Right lobe of liver (tissue), 6 donors: ENCODE data around the gene TMEM51. TPM values are rescaled to one million over a fixed set of nuclear protein-coding genes. Genes with fewer than 3 reads are reported as not detected.

Experiments used
- ATAC-seq, 4 donors: fragments of 200-7000 bp; cut with Tn5 transposase; one replicate each; pipeline ENCODE4 v1.9.1; 2020; ENCODE audit warnings: mild to moderate bottlenecking in 4 of 4, moderate library complexity in 4 of 4
- DNase-seq, 3 donors: peaks; one replicate each; pipeline ENCODE4 v3.0.0-alpha.2; 2020
- H3K27ac ChIP-seq, 3 donors: fragments of 200-600 bp; one replicate each; pipeline ENCODE4 v1.8.0; 2022
- H3K27me3 ChIP-seq, 2 donors: fragments of 200-600 bp; one replicate each; pipeline ENCODE4 v1.8.0; 2022
- H3K36me3 ChIP-seq, 4 donors: fragments of 200-600 bp; sonication (generic) in 1 of 4; one replicate each; pipeline versions ENCODE4 v1.5.1 to v1.8.0; 2017 to 2022; ENCODE audit warnings: control low read depth in 1 of 4
- H3K4me1 ChIP-seq, 4 donors: fragments of 200-600 bp; sonication (generic) in 1 of 4; one replicate each; pipeline versions ENCODE4 v1.5.1 to v1.8.0; 2017 to 2022; ENCODE audit warnings: control low read depth in 1 of 4
- H3K4me3 ChIP-seq, 3 donors: fragments of 200-600 bp; one replicate each; pipeline ENCODE4 v1.8.0; 2022
- H3K9me3 ChIP-seq, 4 donors: fragments of 200-600 bp; sonication (generic) in 1 of 4; one replicate each; pipeline versions ENCODE4 v1.5.1 to v1.8.0; 2017 to 2022; ENCODE audit warnings: control low read depth in 1 of 4
- CTCF ChIP-seq, 4 donors: fragments of 200-600 bp in 3 of 4; fragments of 450-650 bp in 1 of 4; IDR thresholded peaks; one replicate each; pipeline versions ENCODE4 v1.5.1 to v1.8.0; 2016 to 2022; ENCODE audit warnings: antibody characterized with exemption in 4 of 4, mild to moderate bottlenecking in 2 of 4
- POLR2A ChIP-seq: fragments of 450-650 bp; IDR thresholded peaks from one replicate; pipeline ENCODE4 v1.6.1; 2017; ENCODE audit warnings: antibody characterized with exemption, mild to moderate bottlenecking
- WGBS: methylation state at CpG from one replicate; pipeline ENCODE4 v1.1.6; 2018; ENCODE audit warnings: low coverage, low lambda C conversion rate; ENCODE audit not compliant: insufficient coverage; ENCODE audit errors: missing lambda C conversion rate; 5-methylcytosine and 5-hydroxymethylcytosine counted together
- intact Hi-C, 2 donors: fragments of 100-400 bp; cut with DNase I; formaldehyde crosslinking; loops; one replicate each; pipeline versions ENCODE4 v1.11.2 to v1.14.1; 2022
- total RNA-seq, 6 experiments: library from RNA; depleted of rRNA in 2 of 6; stranded (reverse); fragments of >200 nt in 2 of 6; fragmentation: NEBNext Ultra II Directional in 3 of 6; extraction: Animal tissue kit (Norgen Biotek cat#: 25700) in 3 of 6; gene quantifications; one replicate each; pipeline versions ENCODE4 v1.1.0 to v1.2.4, GENCODE V29; 2016 to 2023
- donor health status: DM: no; HTN: yes; CAD: no.
- donor health status: DM: no; HTN: no; CAD: no.
- donor health status: DM: no; HTN: no; CAD: no.
- donor health status: DM: no; HTN: yes; CAD: no.
- donor health status: DM: no; HTN: yes; CAD: no.

The TMEM51 gene
- total RNA-seq, 6 experiments from 2014 or later, result 1.3 to 5.4 (median 1.9) TPM

GRCh38 chr1:15192916-15193550, 39.5 kb downstream of the TMEM51 start:
- Histone ChIP-seq H3K4me1 (peaks cover 0 to 2% (median 0%) of the 10 kb centered on the region in 4 donors), H3K4me3 (no peak overlapping the region), H3K9me3 (no peaks in the 10 kb centered on the region), H3K36me3 (no peaks in the 10 kb centered on the region), H3K27me3 (peaks cover 0 to 5% of the 10 kb centered on the region in 2 donors), H3K27ac (no peak overlapping the region)
- TF ChIP-seq CTCF (IDR thresholded peaks at IDR 0.05) (no peak), POLR2A (no peak)
- intact Hi-C loops, result no loop called here
- ATAC-seq, result no peak
- no peak for DNase-seq
- WGBS, result 45% methylated on average over 1 of the region's 12 CpGs

- H3K36me3 ChIP-seq, result no peaks in the 10 kb centered on the region
- intact Hi-C loops, result no loop called here
- H3K27me3 ChIP-seq, result peaks cover 0 to 5% of the 10 kb centered on the region in 2 donors
- peaks cover 0 to 6% (median 1%) of the 10 kb centered on the region in 4 donors for H3K4me1 ChIP-seq
- TF ChIP-seq POLR2A (no peak), CTCF (IDR thresholded peaks at IDR 0.05) (no peak)
- WGBS, result 64% methylated on average over 8 of the region's 9 CpGs
- no peaks in the 10 kb centered on the region for H3K9me3 ChIP-seq
- no peak overlapping the region for H3K27ac ChIP-seq
- ATAC-seq (no peak), DNase-seq (no peak)
- no peak overlapping the region for H3K4me3 ChIP-seq
Observed at GRCh38 chr1:15195420-15196052, 42.0 kb downstream of the TMEM51 start.

- WGBS, result 67% methylated on average over 8 of the region's 9 CpGs
- no peak overlapping the region for H3K27ac ChIP-seq
- DNase-seq, result no peak
- intact Hi-C loops, result no loop called here
- H3K27me3 ChIP-seq, result peaks cover 0 to 5% of the 10 kb centered on the region in 2 donors
- H3K36me3 ChIP-seq, result no peaks in the 10 kb centered on the region
- ATAC-seq, result no peak
- no peak overlapping the region for H3K4me3 ChIP-seq
- H3K4me1 ChIP-seq, result peaks cover 0 to 11% (median 4%) of the 10 kb centered on the region in 4 donors
- no peaks in the 10 kb centered on the region for H3K9me3 ChIP-seq
- TF ChIP-seq CTCF (IDR thresholded peaks at IDR 0.05), result no peak
- no peak for TF ChIP-seq POLR2A
Observed at GRCh38 chr1:15196069-15196468, 42.5 kb downstream of the TMEM51 start.

- TF ChIP-seq POLR2A (no peak), CTCF (IDR thresholded peaks at IDR 0.05) (no peak)
- 36% methylated on average over 6 of the region's 8 CpGs for WGBS
- intact Hi-C loops, result no loop called here
- no peaks in the 10 kb centered on the region for H3K9me3 ChIP-seq
- no peak overlapping the region for H3K4me3 ChIP-seq
- DNase-seq (no peak), ATAC-seq (no peak)
- no peak overlapping the region for H3K27ac ChIP-seq
- H3K27me3 ChIP-seq, result peaks cover 0 to 5% of the 10 kb centered on the region in 2 donors
- peaks cover 0 to 20% (median 9%) of the 10 kb centered on the region in 4 donors for H3K4me1 ChIP-seq
- no peaks in the 10 kb centered on the region for H3K36me3 ChIP-seq
Observed at GRCh38 chr1:15196807-15197530, 43.4 kb downstream of the TMEM51 start.
